GM10847 (cell line): Measurements from ENCODE around the gene STARD3.

Source experiments
- POLR2A ChIP-seq: IDR thresholded peaks from 2 replicates; pipeline ENCODE4 v1.6.1; 2011; ENCODE audit not compliant: insufficient read length; ENCODE audit errors: extremely low read depth

The STARD3 gene

DNA sequence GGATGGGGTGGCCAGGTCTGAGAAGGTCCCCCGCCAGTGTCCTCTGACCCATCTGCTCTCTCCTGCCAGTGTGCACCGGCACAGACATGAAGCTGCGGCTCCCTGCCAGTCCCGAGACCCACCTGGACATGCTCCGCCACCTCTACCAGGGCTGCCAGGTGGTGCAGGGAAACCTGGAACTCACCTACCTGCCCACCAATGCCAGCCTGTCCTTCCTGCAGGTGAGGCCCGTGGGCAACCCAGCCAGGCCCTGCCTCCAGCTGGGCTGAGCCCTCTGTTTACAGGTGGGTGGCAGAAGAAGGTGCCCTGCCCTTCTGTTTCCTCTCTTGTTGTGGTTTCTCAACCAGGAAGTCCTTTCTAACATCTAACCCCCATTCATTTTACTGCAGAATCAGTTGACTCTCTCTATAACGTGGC lies 70.0 kb downstream of the STARD3 start:
- TF ChIP-seq POLR2A: no peak

DNA sequence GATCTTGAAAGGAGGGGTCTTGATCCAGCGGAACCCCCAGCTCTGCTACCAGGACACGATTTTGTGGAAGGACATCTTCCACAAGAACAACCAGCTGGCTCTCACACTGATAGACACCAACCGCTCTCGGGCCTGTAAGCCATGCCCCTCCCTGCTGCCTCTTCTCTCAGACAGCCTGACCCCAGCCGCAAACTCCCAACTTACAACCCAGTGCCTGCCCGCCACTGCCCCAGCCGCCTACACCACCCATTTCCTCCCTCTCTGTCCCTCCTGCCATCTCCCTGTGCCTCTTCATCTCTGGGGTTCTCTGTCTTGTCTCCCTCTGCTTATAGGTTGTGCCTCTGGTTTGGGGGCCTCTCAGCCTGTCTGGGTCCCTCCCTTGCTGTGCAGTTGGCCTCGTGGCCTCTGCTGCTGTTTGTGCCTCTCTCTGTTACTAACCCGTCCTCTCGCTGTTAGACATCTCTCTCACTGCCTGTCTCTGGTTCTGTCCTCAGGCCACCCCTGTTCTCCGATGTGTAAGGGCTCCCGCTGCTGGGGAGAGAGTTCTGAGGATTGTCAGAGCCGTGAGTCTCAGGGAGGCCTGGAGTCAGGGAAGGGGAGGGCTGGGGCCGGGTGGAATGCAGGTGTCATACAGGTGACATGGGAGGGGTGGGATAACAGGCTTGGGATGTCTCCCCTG lies 72.5 kb downstream of the STARD3 start:
- no peak for TF ChIP-seq POLR2A

DNA sequence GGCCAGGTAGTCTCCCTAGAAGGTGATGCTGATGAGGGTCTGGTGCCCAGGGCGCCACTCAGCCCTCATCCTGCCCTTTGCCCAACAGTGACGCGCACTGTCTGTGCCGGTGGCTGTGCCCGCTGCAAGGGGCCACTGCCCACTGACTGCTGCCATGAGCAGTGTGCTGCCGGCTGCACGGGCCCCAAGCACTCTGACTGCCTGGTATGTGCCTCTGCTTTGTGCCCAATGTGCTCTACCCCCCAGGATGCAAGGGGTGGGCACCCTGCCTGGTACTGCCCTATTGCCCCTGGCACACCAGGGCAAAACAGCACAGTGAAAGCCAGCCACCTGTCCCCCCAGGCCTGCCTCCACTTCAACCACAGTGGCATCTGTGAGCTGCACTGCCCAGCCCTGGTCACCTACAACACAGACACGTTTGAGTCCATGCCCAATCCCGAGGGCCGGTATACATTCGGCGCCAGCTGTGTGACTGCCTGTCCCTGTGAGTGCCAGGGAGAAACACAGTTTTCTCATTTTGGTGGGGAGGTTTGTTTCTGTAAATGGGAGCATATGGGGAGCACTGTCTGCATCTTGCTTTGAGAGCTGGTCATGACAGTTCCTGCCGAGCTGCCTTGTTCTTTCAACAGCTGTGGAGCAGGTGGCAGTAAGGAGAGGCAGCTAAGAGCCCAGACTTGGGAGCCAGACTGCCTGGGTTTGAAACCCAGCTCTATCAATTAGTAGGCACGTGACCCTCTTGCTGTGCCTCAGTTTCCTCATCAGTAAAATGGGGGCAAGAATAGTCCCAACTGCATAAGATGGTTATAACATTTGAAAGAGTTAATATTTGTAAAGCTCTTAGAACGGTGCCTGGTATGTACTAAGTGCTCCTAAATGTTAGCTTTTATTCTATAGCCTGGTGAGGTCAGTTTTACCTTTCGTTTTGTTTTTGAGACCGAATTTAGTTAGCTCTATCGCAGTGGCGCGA lies 73.3 kb downstream of the STARD3 start:
- no peak for TF ChIP-seq POLR2A

DNA sequence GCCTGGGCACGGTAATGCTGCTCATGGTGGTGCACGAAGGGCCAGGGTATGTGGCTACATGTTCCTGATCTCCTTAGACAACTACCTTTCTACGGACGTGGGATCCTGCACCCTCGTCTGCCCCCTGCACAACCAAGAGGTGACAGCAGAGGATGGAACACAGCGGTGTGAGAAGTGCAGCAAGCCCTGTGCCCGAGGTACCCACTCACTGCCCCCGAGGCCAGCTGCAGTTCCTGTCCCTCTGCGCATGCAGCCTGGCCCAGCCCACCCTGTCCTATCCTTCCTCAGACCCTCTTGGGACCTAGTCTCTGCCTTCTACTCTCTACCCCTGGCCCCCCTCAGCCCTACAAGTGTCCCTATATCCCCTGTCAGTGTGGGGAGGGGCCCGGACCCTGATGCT lies 74.9 kb downstream of the STARD3 start:
- TF ChIP-seq POLR2A: no peak
